GM13976 (cell line): ENCODE data around the gene THG1L.
"Not testable (repeated sequence)": the region's sequence is repeated elsewhere in the genome, so short reads cannot be mapped to it uniquely, and the experiment has no call there.

Experiments used
- DNase-seq: peaks from one replicate; pipeline ENCODE4 v3.0.0; 2012; ENCODE audit warnings: low spot score
- in situ Hi-C: fragments of 300-500 bp; cut with MboI; formaldehyde crosslinking; loops from one replicate; pipeline ENCODE4 v1.12.0; 2022; ENCODE audit warnings: low sequenced_read_pairs, mixed read lengths, inconsistent platforms; ENCODE audit not compliant: unreplicated experiment
- TF ChIP-seq, protein P1 (sequence below): IDR thresholded peaks from 2 replicates; pipeline ENCODE4 v1.5.1; 2012; ENCODE audit warnings: borderline replicate concordance, mild to moderate bottlenecking; ENCODE audit not compliant: insufficient read depth; ENCODE audit errors: extremely low read depth, missing control alignments, control extremely low read depth

The THG1L gene

DNA sequence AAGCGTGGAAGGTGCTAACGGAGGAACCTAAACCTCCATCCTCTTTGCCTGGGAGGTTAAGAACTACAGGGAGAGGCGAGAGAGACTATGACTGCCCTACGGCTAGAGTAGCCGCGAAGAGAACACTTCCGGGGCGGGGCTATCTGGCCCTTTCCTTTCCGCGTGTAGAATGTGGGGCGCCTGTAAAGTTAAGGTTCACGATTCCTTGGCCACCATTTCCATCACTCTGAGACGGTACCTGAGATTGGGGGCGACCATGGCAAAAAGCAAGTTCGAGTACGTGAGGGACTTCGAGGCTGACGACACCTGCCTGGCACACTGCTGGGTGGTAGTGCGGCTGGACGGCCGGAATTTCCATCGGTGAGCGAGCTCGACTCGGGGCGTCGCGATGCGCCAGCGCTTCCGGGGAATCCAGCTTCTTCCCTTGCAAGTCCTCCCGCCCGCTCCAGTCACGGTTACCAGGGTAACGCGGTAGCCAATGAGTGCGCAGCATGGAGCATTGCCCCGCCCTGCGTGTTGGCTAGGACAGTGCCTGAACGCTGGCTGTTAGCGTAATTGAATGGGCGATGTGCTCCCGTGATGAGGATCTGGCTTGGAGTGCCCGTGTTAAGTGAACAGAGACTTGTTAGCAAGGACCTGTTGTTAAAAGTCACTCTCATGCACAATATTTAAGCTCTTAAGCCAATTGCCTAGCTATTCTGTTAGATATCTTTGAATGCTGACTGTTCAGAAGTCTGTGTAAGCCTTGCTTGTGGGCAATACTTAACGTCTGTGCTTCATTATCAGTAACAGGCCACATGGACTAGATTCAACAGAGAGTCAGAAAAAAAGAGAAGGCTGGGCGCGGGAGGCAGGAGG lies at the start of gene THG1L:
TSS of gene THG1L (plus strand) at position 149 of the 858 bp plus-strand sequence. CDS start at position 170, 21 bp downstream.
- TF ChIP-seq, protein P1, sequence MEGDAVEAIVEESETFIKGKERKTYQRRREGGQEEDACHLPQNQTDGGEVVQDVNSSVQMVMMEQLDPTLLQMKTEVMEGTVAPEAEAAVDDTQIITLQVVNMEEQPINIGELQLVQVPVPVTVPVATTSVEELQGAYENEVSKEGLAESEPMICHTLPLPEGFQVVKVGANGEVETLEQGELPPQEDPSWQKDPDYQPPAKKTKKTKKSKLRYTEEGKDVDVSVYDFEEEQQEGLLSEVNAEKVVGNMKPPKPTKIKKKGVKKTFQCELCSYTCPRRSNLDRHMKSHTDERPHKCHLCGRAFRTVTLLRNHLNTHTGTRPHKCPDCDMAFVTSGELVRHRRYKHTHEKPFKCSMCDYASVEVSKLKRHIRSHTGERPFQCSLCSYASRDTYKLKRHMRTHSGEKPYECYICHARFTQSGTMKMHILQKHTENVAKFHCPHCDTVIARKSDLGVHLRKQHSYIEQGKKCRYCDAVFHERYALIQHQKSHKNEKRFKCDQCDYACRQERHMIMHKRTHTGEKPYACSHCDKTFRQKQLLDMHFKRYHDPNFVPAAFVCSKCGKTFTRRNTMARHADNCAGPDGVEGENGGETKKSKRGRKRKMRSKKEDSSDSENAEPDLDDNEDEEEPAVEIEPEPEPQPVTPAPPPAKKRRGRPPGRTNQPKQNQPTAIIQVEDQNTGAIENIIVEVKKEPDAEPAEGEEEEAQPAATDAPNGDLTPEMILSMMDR, result no peak
- in situ Hi-C loops, result no loop called here
- DNase-seq, result peak; percentile 93

DNA sequence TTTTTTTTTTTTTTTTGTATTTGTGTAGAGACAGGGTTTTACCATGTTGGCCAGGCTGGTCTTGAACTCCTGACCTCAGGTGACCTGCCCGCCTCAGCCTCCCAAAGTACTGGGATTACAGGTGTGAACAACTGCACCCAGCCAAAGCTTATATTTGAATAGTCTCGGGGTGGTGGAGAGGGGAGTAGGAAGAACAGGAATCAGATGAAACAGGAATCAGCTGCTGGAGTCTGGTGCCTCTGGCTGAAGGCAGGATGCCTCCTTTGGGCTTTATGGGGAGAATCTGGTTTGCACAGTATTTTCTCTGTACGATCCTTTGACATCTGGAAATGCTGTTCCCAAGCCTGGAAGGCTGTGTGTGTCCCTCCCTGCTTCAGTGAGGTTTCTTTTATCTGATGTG lies 49.0 kb upstream of the THG1L start:
- in situ Hi-C loops, result no loop called here
- DNase-seq, result no peak
- TF ChIP-seq, protein P1, result no peak

DNA sequence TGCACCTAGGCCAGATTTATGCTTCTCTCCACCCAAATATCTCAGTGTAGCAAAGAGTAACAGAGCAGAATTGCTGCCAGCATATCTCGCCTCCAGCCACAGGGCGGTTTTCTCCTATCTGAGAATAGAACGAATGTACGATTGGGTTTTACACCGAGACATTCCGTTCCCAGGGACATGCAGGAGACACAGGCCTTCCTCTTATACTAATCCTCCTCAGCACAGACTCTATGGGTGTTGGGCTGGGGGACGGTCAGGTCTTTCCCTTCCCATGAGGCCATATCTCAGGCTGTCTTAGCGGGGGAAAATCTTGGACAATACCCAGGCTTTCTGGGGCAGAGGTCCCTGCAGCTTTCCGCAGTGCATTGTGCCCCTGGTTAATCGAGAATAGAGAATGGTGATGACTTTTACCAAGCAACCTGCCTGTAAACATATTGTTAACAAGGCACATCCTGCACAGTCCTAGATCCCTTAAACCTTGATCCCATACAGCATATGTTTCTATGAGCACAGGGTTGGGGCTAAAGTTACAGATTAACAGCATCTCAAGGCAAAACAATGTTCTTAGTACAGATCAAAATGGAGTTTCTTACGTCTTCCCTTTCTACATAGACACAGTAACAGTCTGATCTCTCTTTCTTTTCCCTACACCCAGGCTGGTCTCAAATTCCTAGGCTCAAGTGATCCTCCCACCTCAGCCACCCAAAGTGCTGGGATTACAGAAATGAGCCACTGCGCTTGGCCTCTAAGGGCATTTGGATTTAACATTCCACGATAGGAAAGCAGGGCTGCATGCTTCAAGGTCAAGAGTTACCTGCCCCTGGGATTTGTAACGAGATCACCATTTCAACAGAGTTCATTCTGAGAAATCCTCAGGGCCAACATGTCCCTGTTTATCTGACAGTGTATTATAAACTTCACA lies 44.7 kb upstream of the THG1L start:
- DNase-seq, in situ Hi-C loops: not testable (repeated sequence)

DNA sequence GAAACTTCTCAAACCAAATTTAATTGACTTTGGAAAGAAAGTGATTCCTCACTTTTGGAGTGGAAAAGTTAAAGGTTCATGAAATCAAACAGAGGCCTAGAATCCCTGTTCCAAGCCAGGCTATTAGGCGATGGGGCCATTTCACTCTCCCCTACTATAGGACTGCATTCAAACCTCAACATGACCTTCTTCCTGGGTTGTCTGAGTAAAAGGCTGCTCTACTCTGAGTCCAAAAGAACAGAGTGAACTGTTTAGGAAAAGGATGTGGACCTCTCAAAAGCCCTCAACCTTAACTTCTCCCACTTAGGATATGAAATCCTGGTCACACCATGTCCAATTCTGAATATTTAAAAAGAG lies 44.0 kb upstream of the THG1L start:
- in situ Hi-C loops, result no loop called here
- TF ChIP-seq, protein P1, result no peak
- no peak for DNase-seq

DNA sequence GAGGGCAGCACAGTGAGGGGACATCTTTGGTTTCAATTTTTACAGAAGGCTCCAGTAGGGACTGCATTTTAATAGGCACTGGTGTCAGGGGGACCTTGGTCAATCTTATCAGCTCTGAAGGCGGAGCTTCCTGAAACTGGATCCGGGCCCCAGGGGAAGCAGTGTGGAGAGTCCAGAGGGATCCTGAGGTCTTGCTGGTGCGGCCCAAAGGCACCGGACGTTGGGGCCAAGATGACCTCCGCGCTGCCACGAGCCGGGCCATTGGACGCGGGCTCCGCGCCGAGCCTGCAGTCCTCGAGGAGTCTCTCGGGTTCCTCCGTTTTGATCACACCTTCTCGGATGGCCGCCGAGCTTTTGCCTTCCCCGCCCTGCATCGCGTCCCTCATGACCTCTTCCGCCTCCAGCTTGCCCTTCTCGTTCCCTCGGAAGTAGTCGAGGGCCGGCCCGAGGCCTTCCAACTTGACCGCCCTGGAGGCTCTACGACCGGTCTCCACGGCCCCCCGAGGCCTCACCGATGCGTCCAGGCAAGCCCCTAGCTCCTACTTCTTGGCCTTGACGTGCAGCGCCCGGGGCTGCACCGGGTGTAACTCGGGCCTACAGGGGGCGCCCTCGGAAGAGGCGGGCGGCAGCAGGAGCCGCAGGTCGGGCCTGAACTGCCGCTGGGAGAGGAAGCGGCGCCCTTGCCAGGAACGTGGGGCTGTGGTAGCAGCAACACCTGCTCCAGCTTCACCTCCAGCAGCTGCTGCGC lies 41.1 kb upstream of the THG1L start:
- in situ Hi-C loops, result no loop called here
- peak; percentile 56 for DNase-seq
- TF ChIP-seq, protein P1, result peak; percentile 32

DNA sequence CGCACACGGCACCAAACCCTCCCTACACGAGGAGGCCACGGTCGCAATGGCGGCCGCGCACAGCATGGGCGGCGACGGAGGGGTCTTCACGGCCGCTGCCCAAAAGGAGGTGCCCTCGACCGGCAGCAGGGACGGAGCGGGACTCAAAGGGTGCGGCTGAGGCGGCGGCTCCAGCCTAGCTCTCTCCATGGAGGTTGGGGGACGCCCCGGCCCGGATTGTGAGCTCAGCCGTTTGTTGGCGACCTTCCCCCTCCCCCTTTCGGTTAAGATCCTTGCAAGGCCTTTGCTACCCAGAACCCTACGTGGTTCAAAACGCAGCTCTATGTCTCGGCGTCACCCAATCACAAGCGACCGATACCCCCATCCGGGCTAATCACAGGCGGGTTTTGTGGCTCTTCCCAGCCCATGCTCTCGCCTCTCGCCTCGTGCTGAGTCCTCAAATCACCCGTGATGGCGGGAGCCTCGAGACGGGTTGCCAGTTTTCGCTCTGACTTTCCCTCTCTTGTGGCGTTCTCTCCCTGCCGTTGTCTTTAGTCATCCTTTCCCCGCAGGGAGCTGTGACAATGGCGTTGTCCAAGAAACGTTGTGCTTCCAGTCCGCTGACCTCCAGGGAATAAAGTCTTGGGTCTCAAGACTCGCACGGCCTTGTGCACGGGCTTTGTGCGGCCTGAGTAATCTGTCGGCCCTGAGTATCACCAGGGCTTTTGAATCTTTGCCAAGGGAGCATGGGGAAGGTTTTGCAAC lies 40.4 kb upstream of the THG1L start:
- no peak for DNase-seq
- in situ Hi-C loops, result no loop called here
- TF ChIP-seq, protein P1, result no peak

DNA sequence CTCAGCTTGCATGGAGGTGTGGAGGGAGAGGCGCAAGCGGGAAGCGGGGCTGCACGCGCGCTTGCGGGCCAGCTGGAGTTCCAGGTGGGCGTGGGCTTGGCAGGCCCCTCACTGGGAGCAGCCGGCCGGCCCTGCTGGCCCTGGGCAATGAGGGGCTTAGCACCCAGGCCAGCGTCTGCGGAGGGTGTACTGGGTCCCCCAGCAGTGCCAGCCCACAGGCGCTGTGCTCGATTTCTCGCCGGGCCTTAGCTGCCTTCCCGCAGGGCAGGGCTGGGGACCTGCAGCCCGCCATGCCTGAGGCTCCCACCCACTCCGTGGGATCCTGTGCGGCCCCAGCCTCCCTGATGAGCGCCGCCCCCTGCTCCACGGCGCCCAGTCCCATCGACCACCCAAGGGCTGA lies 37.4 kb upstream of the THG1L start:
- DNase-seq, in situ Hi-C loops: not testable (repeated sequence)

DNA sequence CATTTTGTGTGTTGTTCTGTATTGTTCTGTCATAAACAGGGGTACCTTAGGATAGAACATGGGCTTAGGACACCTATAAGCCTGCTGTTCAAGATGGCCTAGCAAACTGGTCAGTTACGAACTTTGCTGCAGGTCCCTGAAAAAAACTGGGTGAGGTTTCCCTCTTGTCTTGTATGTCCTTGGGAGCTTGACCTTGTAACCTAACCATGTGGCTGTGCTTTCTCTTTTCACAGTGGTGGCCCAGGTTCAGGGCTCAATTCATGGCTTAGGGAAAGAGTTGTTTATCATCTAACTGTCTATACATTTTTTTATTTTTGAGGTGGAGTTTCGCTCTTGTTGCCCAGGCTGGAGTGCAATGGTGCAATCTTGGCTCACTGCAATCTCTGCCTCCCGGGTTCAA lies 35.1 kb upstream of the THG1L start:
- in situ Hi-C loops, DNase-seq: not testable (repeated sequence)

DNA sequence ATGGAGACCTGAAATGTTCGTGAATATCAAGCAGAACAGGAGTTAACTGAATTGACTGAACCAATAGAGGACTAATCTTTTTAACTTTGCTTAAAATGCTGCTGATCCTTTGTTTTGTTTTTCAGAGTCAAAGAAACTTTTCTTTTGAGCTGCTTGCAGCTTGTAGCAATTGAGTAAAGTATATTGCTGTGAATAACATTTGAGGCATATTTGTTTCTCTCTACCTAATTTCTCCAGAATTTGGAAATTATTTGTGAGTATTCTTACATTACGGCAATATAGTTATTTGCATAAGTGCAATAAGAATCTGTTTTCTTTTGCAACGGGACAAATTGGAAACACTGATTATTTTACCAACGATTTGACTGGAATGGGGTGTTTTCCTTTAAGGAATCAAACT lies 32.5 kb upstream of the THG1L start:
- DNase-seq, in situ Hi-C loops: not testable (repeated sequence)
